Measurements from ENCODE around the gene ALKBH2. TPM values are rescaled to one million over a fixed set of nuclear protein-coding genes. Genes with fewer than 3 reads are reported as not detected.
"Not testable (repeated sequence)": the region's sequence is repeated elsewhere in the genome, so short reads cannot be mapped to it uniquely, and the experiment has no call there.

Gene ALKBH2
- polyA plus RNA-seq, 1 donor from 2014 or later = 44.0 TPM

DNA sequence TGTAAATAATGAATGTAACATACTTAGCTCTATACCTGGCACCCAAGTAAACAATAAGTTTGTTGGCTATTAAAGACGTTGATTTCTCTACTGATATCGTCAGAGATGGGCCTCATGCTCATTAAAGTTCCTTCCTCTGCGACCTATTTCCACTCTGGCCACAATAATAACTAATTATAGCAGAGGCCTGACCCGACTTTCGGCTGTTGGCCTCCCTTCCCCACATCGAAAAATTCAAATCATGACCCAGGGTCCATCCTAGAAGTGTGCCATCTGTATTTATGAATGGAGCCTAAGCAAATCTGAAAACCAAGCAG, 41.2 kb downstream of the ALKBH2 start:
- H3F3A ChIP-seq (ENCODE audit: insufficient read depth, low read length, poor library complexity, severe bottlenecking) = no peaks in the 10 kb centered on the region
- no peaks in the 10 kb centered on the region for H3K9me2 ChIP-seq (ENCODE audit: insufficient read depth, low read length)
- peak overlapping the region; percentile 98 for H2AFZ ChIP-seq (ENCODE audit: low read depth, low read length)
- H4K20me1 ChIP-seq (ENCODE audit: insufficient read depth) = no peaks in the 10 kb centered on the region
- peak overlapping the region; percentile 96 for H3K9ac ChIP-seq (ENCODE audit: low read length)
- TF ChIP-seq POLR2AphosphoS5 (IDR thresholded peaks at IDR 0.05) = no peak
- TF ChIP-seq, protein P1, sequence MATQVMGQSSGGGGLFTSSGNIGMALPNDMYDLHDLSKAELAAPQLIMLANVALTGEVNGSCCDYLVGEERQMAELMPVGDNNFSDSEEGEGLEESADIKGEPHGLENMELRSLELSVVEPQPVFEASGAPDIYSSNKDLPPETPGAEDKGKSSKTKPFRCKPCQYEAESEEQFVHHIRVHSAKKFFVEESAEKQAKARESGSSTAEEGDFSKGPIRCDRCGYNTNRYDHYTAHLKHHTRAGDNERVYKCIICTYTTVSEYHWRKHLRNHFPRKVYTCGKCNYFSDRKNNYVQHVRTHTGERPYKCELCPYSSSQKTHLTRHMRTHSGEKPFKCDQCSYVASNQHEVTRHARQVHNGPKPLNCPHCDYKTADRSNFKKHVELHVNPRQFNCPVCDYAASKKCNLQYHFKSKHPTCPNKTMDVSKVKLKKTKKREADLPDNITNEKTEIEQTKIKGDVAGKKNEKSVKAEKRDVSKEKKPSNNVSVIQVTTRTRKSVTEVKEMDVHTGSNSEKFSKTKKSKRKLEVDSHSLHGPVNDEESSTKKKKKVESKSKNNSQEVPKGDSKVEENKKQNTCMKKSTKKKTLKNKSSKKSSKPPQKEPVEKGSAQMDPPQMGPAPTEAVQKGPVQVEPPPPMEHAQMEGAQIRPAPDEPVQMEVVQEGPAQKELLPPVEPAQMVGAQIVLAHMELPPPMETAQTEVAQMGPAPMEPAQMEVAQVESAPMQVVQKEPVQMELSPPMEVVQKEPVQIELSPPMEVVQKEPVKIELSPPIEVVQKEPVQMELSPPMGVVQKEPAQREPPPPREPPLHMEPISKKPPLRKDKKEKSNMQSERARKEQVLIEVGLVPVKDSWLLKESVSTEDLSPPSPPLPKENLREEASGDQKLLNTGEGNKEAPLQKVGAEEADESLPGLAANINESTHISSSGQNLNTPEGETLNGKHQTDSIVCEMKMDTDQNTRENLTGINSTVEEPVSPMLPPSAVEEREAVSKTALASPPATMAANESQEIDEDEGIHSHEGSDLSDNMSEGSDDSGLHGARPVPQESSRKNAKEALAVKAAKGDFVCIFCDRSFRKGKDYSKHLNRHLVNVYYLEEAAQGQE (IDR thresholded peaks at IDR 0.05; ENCODE audit: borderline replicate concordance) = no peak
- no peak for TF ChIP-seq EP300 (conservative IDR thresholded peaks at IDR 0.05; ENCODE audit: poor library complexity, severe bottlenecking)
- TF ChIP-seq EZH2 (IDR thresholded peaks at IDR 0.05; ENCODE audit: borderline replicate concordance, insufficient read depth, low read length, poor library complexity, severe bottlenecking) = no peak
- TF ChIP-seq, protein P2, sequence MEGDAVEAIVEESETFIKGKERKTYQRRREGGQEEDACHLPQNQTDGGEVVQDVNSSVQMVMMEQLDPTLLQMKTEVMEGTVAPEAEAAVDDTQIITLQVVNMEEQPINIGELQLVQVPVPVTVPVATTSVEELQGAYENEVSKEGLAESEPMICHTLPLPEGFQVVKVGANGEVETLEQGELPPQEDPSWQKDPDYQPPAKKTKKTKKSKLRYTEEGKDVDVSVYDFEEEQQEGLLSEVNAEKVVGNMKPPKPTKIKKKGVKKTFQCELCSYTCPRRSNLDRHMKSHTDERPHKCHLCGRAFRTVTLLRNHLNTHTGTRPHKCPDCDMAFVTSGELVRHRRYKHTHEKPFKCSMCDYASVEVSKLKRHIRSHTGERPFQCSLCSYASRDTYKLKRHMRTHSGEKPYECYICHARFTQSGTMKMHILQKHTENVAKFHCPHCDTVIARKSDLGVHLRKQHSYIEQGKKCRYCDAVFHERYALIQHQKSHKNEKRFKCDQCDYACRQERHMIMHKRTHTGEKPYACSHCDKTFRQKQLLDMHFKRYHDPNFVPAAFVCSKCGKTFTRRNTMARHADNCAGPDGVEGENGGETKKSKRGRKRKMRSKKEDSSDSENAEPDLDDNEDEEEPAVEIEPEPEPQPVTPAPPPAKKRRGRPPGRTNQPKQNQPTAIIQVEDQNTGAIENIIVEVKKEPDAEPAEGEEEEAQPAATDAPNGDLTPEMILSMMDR (IDR thresholded peaks at IDR 0.05; ENCODE audit: poor library complexity, severe bottlenecking) = no peak
- TF ChIP-seq RAD21 (conservative IDR thresholded peaks at IDR 0.05) = no peak
- TF ChIP-seq MXI1 (conservative IDR thresholded peaks at IDR 0.05; ENCODE audit: poor library complexity, severe bottlenecking) = no peak
- no peak for TF ChIP-seq TAF1 (IDR thresholded peaks at IDR 0.05; ENCODE audit: low read depth)
- no peak for TF ChIP-seq SMC3 (conservative IDR thresholded peaks at IDR 0.05; ENCODE audit: poor library complexity)
- no peaks in the 10 kb centered on the region for H3K36me3 ChIP-seq (ENCODE audit: insufficient read depth, low read length)
- H3K4me2 ChIP-seq (ENCODE audit: low read length) = peak overlapping the region; percentile 95
- H3K9me3 ChIP-seq (ENCODE audit: low read length) = no peaks in the 10 kb centered on the region
- peak overlapping the region; percentile 99 for H3K4me3 ChIP-seq (ENCODE audit: low read length)
- no peaks in the 10 kb centered on the region for H3K27me3 ChIP-seq (ENCODE audit: insufficient read depth, low read depth, low read length)
- peaks cover 22% of the 10 kb centered on the region for H3K79me2 ChIP-seq (replicated peaks; ENCODE audit: insufficient read depth, low read length)
- peak overlapping the region; percentile 81 for H3K27ac ChIP-seq (ENCODE audit: low read length)

DNA sequence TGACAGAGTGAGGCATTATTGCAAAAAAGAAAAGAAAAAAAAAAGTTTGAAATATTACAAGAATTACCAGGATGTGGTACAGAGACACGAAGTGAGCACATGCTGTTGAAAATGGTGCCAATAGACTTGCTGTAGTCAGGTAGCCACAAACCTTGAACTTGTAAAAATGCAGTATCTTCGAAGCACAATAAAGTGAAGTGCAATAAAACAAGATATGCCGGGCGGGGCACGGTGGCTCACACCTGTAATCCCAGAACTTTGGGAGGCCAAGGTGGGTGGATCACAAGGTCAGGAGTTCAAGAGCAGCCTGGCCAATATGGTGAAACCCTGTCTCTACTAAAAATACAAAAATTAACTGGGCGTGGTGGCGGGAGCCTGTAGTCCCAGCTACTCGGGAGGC, 43.5 kb downstream of the ALKBH2 start:
- H3K4me2 ChIP-seq (ENCODE audit: low read length); H3F3A ChIP-seq (ENCODE audit: insufficient read depth, low read length, poor library complexity, severe bottlenecking); H2AFZ ChIP-seq (ENCODE audit: low read depth, low read length); H3K36me3 ChIP-seq (ENCODE audit: insufficient read depth, low read length); H3K27ac ChIP-seq (ENCODE audit: low read length); H3K27me3 ChIP-seq (ENCODE audit: insufficient read depth, low read depth, low read length); H3K9me3 ChIP-seq (ENCODE audit: low read length); H3K9ac ChIP-seq (ENCODE audit: low read length); H3K9me2 ChIP-seq (ENCODE audit: insufficient read depth, low read length); H3K4me3 ChIP-seq (ENCODE audit: low read length); H4K20me1 ChIP-seq (ENCODE audit: insufficient read depth): not testable (repeated sequence)
- H3K79me2 ChIP-seq (replicated peaks; ENCODE audit: insufficient read depth, low read length) = peaks cover 16% of the 10 kb centered on the region

DNA sequence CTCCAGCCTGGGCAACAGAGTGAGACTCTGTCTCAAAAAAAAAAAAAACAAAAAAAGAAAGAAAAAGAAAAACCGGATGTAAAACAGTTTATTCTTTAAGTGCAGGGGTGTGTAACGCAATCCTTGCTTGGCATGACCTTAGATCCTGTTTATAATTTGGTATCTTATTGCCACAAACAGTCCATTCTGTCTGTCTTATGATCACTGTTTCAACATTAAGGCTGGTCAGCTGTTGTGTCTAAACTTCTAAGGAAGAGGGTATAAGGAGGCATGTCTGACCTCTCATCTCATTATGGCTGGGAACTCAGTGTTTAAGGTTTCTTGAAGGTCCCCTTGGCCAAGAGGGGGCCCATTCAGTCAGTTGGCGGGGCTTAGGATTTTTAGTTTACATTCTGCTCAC, 44.6 kb downstream of the ALKBH2 start:
- not testable (repeated sequence) for H3K4me2 ChIP-seq (ENCODE audit: low read length); H2AFZ ChIP-seq (ENCODE audit: low read depth, low read length); H3F3A ChIP-seq (ENCODE audit: insufficient read depth, low read length, poor library complexity, severe bottlenecking); H4K20me1 ChIP-seq (ENCODE audit: insufficient read depth); H3K27ac ChIP-seq (ENCODE audit: low read length); H3K4me3 ChIP-seq (ENCODE audit: low read length); H3K9ac ChIP-seq (ENCODE audit: low read length); H3K9me3 ChIP-seq (ENCODE audit: low read length); H3K27me3 ChIP-seq (ENCODE audit: insufficient read depth, low read depth, low read length); H3K36me3 ChIP-seq (ENCODE audit: insufficient read depth, low read length); H3K9me2 ChIP-seq (ENCODE audit: insufficient read depth, low read length)
- peaks cover 11% of the 10 kb centered on the region for H3K79me2 ChIP-seq (replicated peaks; ENCODE audit: insufficient read depth, low read length)

Data from neural cell (in vitro differentiated cells).